ENCODE data around the gene FUCA2. TPM values are rescaled to one million over a fixed set of nuclear protein-coding genes. Genes with fewer than 3 reads are reported as not detected.

The FUCA2 gene
- total RNA-seq, 1 donor from 2014 or later = 19.4 TPM

DNA sequence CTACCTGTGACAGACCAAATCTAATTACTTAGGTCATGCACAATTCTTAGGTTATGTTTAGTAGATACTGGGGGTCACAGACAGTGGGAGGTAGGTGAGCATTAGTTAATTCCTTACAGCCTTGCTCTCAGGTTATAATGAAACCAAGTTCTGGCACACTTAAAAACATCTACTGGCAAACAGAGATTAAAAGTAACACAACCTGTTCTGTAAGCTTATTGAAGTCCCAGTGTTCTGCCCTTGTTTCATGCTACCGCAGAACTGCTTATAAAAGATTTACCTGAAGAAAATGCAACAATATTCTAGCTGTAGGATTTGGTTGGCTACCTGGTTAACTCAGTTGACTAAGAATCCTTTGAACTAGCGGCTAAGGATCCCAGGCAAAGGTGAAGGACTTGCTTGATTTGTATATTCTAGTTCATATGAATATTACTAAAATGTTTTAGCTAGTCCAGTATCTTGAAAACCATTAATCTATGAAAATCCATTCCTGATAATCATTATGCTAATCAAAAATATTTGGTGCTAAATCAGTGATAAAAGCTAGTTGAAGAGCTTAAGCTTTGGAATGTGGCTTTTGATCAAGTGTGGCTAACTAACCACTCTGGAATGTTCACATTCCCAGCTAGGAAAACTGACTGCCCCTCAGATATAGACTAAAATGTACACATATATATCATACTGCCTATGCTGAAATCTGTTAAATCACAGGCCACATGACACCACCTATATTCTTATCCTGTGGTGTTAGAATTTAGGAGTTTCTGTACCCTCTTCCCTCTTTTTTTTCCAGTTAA is 53.8 kb downstream of the FUCA2 start:
- H3K4me1 ChIP-seq = peaks cover 33% of the 10 kb centered on the region
- H3K27ac ChIP-seq = no peak overlapping the region
- no peaks in the 10 kb centered on the region for H3K27me3 ChIP-seq
- H3K36me3 ChIP-seq = peaks cover 0 to 14% of the 10 kb centered on the region in 2 donors
- intact Hi-C loops (cut with DNase I) = no loop called here
- H3K4me3 ChIP-seq = no peak overlapping the region
- DNase-seq (ENCODE audit: extremely low spot score in 2 of 2) = no peak
- no peak for TF ChIP-seq POLR2AphosphoS5 (IDR thresholded peaks at IDR 0.05; ENCODE audit: insufficient read depth in 1 of 2, low read depth in 1 of 2)
- TF ChIP-seq POLR2A (IDR thresholded peaks at IDR 0.05) = no peak
- TF ChIP-seq CTCF (IDR thresholded peaks at IDR 0.05) = no peak
- no peaks in the 10 kb centered on the region for H3K9me3 ChIP-seq

GRCh38 chr6:143451531-143451930 is 60.0 kb downstream of the FUCA2 start:
- DNase-seq (ENCODE audit: extremely low spot score in 2 of 2) = no peak
- Histone ChIP-seq H3K27me3 (no peaks in the 10 kb centered on the region), H3K36me3 (no peaks in the 10 kb centered on the region), H3K4me3 (peak overlapping the region; percentile 73), H3K4me1 (peaks cover 26% of the 10 kb centered on the region), H3K9me3 (no peaks in the 10 kb centered on the region), H3K27ac (peak overlapping the region; percentile 62)
- intact Hi-C loops (cut with DNase I) = no loop called here
- TF ChIP-seq CTCF (IDR thresholded peaks at IDR 0.05) = no peak

DNA sequence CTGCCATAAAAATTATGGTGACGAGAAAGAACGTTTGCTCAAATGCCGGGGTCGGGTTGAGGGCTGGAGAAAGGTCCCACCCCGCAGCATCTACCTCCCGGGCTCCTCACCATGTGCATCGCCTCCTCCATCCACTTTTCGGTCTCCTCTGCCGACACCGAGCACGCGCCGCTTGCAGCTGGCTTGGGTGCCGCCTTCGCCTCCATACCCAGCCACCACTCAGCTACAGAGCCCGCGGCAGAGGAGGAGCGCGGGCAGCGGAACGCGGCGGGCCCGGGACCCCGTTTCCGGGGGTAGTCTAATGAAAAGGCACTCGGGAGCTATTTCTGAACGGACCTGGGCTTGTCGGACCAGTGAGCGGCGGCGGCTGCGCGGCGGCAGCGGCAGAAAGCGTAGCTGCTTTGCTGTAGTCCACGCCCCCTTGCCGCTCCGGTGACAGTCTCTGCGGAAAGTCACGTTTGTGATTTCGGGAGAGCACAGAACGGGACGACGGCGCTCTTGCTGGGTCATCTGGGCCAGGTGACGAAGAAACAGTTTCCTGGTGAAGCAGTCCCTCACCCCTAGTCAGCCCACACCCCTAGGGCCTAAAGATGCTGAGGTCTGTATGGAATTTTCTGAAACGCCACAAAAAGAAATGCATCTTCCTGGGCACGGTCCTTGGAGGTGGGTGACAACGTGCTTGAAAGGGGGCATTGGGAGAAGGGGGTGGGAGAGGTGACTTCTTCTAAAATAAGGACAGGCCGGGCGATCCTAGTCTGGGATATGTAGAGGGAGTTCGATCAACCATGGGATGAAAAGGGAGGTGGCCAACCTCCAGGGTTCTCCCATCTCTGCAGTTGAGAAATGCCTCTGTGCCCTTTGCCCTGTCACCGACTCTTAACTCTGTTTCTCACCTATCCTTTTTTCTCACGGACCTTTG is 60.8 kb downstream of the FUCA2 start, which contains the start of the genes ADAT2 and PEX3:
TSS of gene ADAT2 (minus strand) at position 243 of the 919 bp plus-strand sequence. CDS start at position 206, 37 bp downstream.
TSS of gene PEX3 (plus strand) at position 353 of the 919 bp plus-strand sequence. CDS start at position 591, 238 bp downstream.
- intact Hi-C loops (cut with DNase I) = no loop called here
- Histone ChIP-seq H3K4me3 (peak within 1 kb of the TSS; percentile 73), H3K27me3 (no peaks in the 10 kb centered on the region), H3K36me3 (no peaks in the 10 kb centered on the region), H3K4me1 (peaks cover 26% of the 10 kb centered on the region), H3K9me3 (no peaks in the 10 kb centered on the region), H3K27ac (peak within 1 kb of the TSS; percentile 62)
- no peak for DNase-seq (ENCODE audit: extremely low spot score in 2 of 2)
- TF ChIP-seq POLR2AphosphoS5 (IDR thresholded peaks at IDR 0.05; ENCODE audit: insufficient read depth in 1 of 2, low read depth in 1 of 2) = peak; percentile 87 to 91
- TF ChIP-seq CTCF (IDR thresholded peaks at IDR 0.05) = no peak
- peak in 1 of 2 donors; percentile 34 for TF ChIP-seq POLR2A (IDR thresholded peaks at IDR 0.05)

DNA sequence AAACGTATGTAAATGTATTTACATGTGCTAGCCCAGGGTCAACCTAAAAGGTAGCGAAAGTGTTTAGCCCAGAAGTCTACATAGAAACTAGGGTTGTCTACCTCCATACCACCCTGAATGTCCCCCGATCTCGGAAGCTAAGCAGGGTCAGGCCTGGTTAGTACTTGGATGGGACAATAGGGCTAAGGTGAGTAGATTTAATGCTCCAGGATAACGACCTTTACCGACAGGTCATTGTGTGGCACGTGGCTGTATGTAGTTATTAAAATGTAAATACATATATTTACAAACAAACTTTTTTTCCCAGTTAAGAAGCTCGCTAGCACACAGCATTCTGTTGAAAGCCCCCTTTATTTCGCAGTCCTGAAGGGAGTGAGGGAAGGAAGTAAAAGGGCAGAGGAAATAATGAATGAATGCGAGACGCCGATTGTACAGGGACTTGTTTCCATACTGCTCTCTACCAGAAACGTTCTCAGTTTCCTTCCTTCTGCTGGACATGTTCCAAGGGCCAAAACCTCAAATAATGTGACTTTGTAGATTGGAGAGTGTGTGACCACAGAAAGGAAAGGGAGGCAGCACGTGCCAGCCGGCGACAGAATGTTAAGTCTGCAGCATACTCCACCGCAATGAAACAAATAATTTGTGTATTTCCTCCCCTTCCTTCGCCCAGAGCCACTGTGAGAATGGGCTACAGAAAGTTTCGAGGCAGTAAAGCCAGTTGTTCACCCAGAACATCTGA is 61.6 kb downstream of the FUCA2 start:
- intact Hi-C loops (cut with DNase I) = no loop called here
- TF ChIP-seq CTCF (IDR thresholded peaks at IDR 0.05) (no peak), POLR2AphosphoS5 (IDR thresholded peaks at IDR 0.05; ENCODE audit: insufficient read depth in 1 of 2, low read depth in 1 of 2) (no peak), POLR2A (IDR thresholded peaks at IDR 0.05) (no peak)
- Histone ChIP-seq H3K27ac (peak overlapping the region; percentile 62), H3K27me3 (no peaks in the 10 kb centered on the region), H3K9me3 (no peaks in the 10 kb centered on the region), H3K4me3 (peak overlapping the region; percentile 73), H3K36me3 (no peaks in the 10 kb centered on the region), H3K4me1 (peaks cover 26% of the 10 kb centered on the region)
- DNase-seq (ENCODE audit: extremely low spot score in 2 of 2) = no peak

Data from vagina (tissue), 2 donors.